ENCODE measurements around the gene ADCY5. TPM values are rescaled to one million over a fixed set of nuclear protein-coding genes. Genes with fewer than 3 reads are reported as not detected.
A peak's percentile ranks its signal among the peaks of the same experiment; 100 is the strongest.

Gene ADCY5
- polyA plus RNA-seq, 3 donors = not detected

- no CpG with 5 or more reads among the region's 3 CpGs for WGBS (ENCODE audit: insufficient coverage)
- peaks cover 36 to 58% of the 10 kb centered on the region in 2 donors for H3K36me3 Mint-ChIP-seq
Measured at GRCh38 chr3:123236902-123237301, 212.0 kb downstream of the ADCY5 start.

More at GRCh38 chr3:123236902-123237301, 212.0 kb downstream of the ADCY5 start:
- Histone ChIP-seq H3K27ac (ENCODE audit: low read depth in 1 of 2, low read length in 2 of 2) (no peak overlapping the region), H3K4me3 (replicated peaks in 1 of 3; ENCODE audit: low read depth in 2 of 3, low read length in 3 of 3) (no peak overlapping the region), H3K4me1 (ENCODE audit: control insufficient read depth in 1 of 2, insufficient read depth in 2 of 2, low read length in 2 of 2) (no peaks in the 10 kb centered on the region), H3K9me3 (replicated peaks in 1 of 2; ENCODE audit: control insufficient read depth in 1 of 2, insufficient read depth in 1 of 2, low read length in 2 of 2) (no peaks in the 10 kb centered on the region), H2AFZ (ENCODE audit: insufficient read depth, low read depth, low read length, poor library complexity, severe bottlenecking) (no peak overlapping the region), H3K79me2 (ENCODE audit: insufficient read depth, low read length) (no peaks in the 10 kb centered on the region), H3K36me3 (replicated peaks in 1 of 2; ENCODE audit: control insufficient read depth in 1 of 2, insufficient read depth in 2 of 2, low read length in 2 of 2) (peaks cover 6 to 53% of the 10 kb centered on the region in 2 donors), H3K4me2 (replicated peaks; ENCODE audit: extremely low read depth, low read length, poor library complexity, severe bottlenecking) (no peak overlapping the region), H3K27me3 (ENCODE audit: control insufficient read depth in 2 of 2, insufficient read depth in 2 of 2, low read length in 2 of 2) (no peaks in the 10 kb centered on the region), H3K9ac (ENCODE audit: insufficient read depth, low read length, poor library complexity, severe bottlenecking) (no peak overlapping the region), H4K20me1 (ENCODE audit: insufficient read depth, low read length) (no peaks in the 10 kb centered on the region)
- Mint-ChIP-seq H3K27ac (peak overlapping the region in 1 of 7 donors; percentile 2), H3K9me3 (peaks cover 0 to 8% (median 2%) of the 10 kb centered on the region in 7 donors), H3K4me1 (no peaks in the 10 kb centered on the region), H3K27me3 (ENCODE audit: low read depth in 3 of 3) (no peaks in the 10 kb centered on the region), H3K4me3 (no peak overlapping the region)
- intact Hi-C loops (cut with micrococcal nuclease) = no loop called here
- no peak for TF ChIP-seq CTCF (IDR thresholded peaks at IDR 0.05)
- no peak for DNase-seq

Other genes starting within 250 kb of the ADCY5 start
- gene SEC22A, start 247.1 kb downstream of the ADCY5 start, polyA plus RNA-seq = 10 to 100 TPM in 1 of 3 donors, 1 to 10 TPM in 2; 6.4 to 11.0 (median 8.8) TPM
- 10 to 100 TPM; 12.9 to 17.1 (median 15.1) TPM for gene HACD2, start 136.0 kb upstream of the ADCY5 start, polyA plus RNA-seq

Data from CD14-positive monocyte (primary cell).